Liver (tissue), 9 donors: ENCODE results near the gene TRIM17. TPM values are rescaled to one million over a fixed set of nuclear protein-coding genes. Genes with fewer than 3 reads are reported as not detected.

ENCODE experiments used
- DNase-seq: peaks from one replicate; pipeline ENCODE4 v3.0.0-alpha.2; 2017; ENCODE audit warnings: low spot score
- H3K27ac ChIP-seq, 2 donors: one replicate each; pipeline ENCODE4 v1.7.0; 2013; ENCODE audit warnings: inconsistent platforms in 2 of 2, low read length in 2 of 2, control low read depth in 1 of 2, low read depth in 1 of 2, mild to moderate bottlenecking in 1 of 2
- H3K27me3 ChIP-seq, 4 donors: one replicate each; pipeline versions ENCODE4 v1.6.1 to v1.7.0; 2013; ENCODE audit warnings: low read length in 3 of 4, inconsistent platforms in 1 of 4, mild to moderate bottlenecking in 1 of 4, moderate library complexity in 1 of 4; ENCODE audit not compliant: control insufficient read depth in 4 of 4, insufficient read depth in 4 of 4
- H3K36me3 ChIP-seq, 4 donors: one replicate each; pipeline versions ENCODE4 v1.6.1 to v1.7.0; 2013; ENCODE audit warnings: low read length in 3 of 4, mild to moderate bottlenecking in 3 of 4, low read depth in 1 of 4, moderate library complexity in 1 of 4; ENCODE audit not compliant: control insufficient read depth in 4 of 4, insufficient read depth in 3 of 4
- H3K4me1 ChIP-seq, 4 donors: one replicate each; pipeline versions ENCODE4 v1.6.1 to v1.7.0; 2013; ENCODE audit warnings: low read length in 3 of 4, mild to moderate bottlenecking in 3 of 4, moderate library complexity in 1 of 4; ENCODE audit not compliant: control insufficient read depth in 4 of 4, insufficient read depth in 4 of 4
- H3K4me3 ChIP-seq, 3 donors: one replicate each; pipeline versions ENCODE4 v1.6.1 to v1.7.0; 2013; ENCODE audit warnings: low read length in 3 of 3, control low read depth in 1 of 3, low read depth in 1 of 3, mild to moderate bottlenecking in 1 of 3
- H3K9ac ChIP-seq, 2 donors: one replicate each; pipeline ENCODE4 v1.7.0; 2013; ENCODE audit warnings: low read length in 2 of 2, mild to moderate bottlenecking in 2 of 2, moderate library complexity in 2 of 2, control low read depth in 1 of 2, low read depth in 1 of 2
- H3K9me3 ChIP-seq, 4 donors: one replicate each; pipeline versions ENCODE4 v1.6.1 to v1.7.0; 2013; ENCODE audit warnings: low read length in 3 of 4; ENCODE audit not compliant: control insufficient read depth in 4 of 4
- EGR1 ChIP-seq, 2 donors: IDR thresholded peaks; 2 replicates each; pipeline ENCODE4 v1.6.1; 2016 to 2018; ENCODE audit warnings: antibody characterized with exemption in 2 of 2, low read depth in 2 of 2
- FOXA1 ChIP-seq: IDR thresholded peaks from 2 replicates; pipeline ENCODE4 v1.6.1; 2016; ENCODE audit warnings: antibody characterized with exemption
- FOXA2 ChIP-seq: IDR thresholded peaks from 2 replicates; pipeline ENCODE4 v1.6.1; 2016; ENCODE audit warnings: antibody characterized with exemption
- GABPA ChIP-seq, 2 donors: IDR thresholded peaks in 1 of 2; conservative IDR thresholded peaks in 1 of 2; 2 replicates each; pipeline ENCODE4 v1.6.1; 2016; ENCODE audit warnings: antibody characterized with exemption in 2 of 2, mild to moderate bottlenecking in 1 of 2, moderate library complexity in 1 of 2
- HNF4A ChIP-seq, 2 donors: conservative IDR thresholded peaks; 2 replicates each; pipeline ENCODE4 v1.6.1; 2016; ENCODE audit warnings: antibody characterized with exemption in 2 of 2, mild to moderate bottlenecking in 2 of 2
- HNF4G ChIP-seq: IDR thresholded peaks from 2 replicates; pipeline ENCODE4 v1.6.1; 2016; ENCODE audit warnings: antibody characterized with exemption
- JUND ChIP-seq, 2 donors: IDR thresholded peaks; 2 replicates each; pipeline ENCODE4 v1.6.1; 2016; ENCODE audit warnings: antibody characterized with exemption in 2 of 2
- NR2F2 ChIP-seq: IDR thresholded peaks from 2 replicates; pipeline ENCODE4 v1.6.1; 2016; ENCODE audit warnings: antibody characterized with exemption
- RAD21 ChIP-seq, 2 donors: IDR thresholded peaks; 2 replicates each; pipeline ENCODE4 v1.6.1; 2016; ENCODE audit warnings: antibody characterized with exemption in 2 of 2, mild to moderate bottlenecking in 2 of 2
- RXRA ChIP-seq, 2 donors: IDR thresholded peaks; 2 replicates each; pipeline ENCODE4 v1.6.1; 2017 to 2018; ENCODE audit warnings: antibody characterized with exemption in 2 of 2, mild to moderate bottlenecking in 1 of 2
- SP1 ChIP-seq: IDR thresholded peaks from 2 replicates; pipeline ENCODE4 v1.6.1; 2018; ENCODE audit warnings: antibody characterized with exemption, mild to moderate bottlenecking
- TAF1 ChIP-seq: conservative IDR thresholded peaks from 2 replicates; pipeline ENCODE4 v1.6.1; 2016; ENCODE audit warnings: antibody characterized with exemption, mild to moderate bottlenecking
- YY1 ChIP-seq: IDR thresholded peaks from 2 replicates; pipeline ENCODE4 v1.6.1; 2016; ENCODE audit warnings: antibody characterized with exemption, mild to moderate bottlenecking
- WGBS: extraction: QIAGEN DNeasy Blood & Tissue Kit; methylation state at CpG from one replicate; pipeline ENCODE4 v1.1.7; 2013; 5-methylcytosine and 5-hydroxymethylcytosine counted together
- polyA plus RNA-seq, 2 donors: library from polyadenylated mRNA; stranded (reverse) in 1 of 2; unstranded in 1 of 2; fragments of 200-250 nt in 1 of 2; fragments of >200 nt in 1 of 2; fragmentation: Nextera tagmentation in 1 of 2; extraction: Ambion mirVana in 1 of 2; gene quantifications; one replicate each; pipeline versions ENCODE4 v1.2.1 to v1.2.3, GENCODE V29; 2013 to 2015
- total RNA-seq, 2 donors: library from RNA; depleted of rRNA; stranded (reverse); fragments of >200 nt; gene quantifications; one replicate each; pipeline ENCODE4 v1.2.3, GENCODE V29; 2014
- TF ChIP-seq, protein P1 (sequence below): IDR thresholded peaks from 2 replicates; pipeline ENCODE4 v1.6.1; 2016; ENCODE audit warnings: antibody characterized with exemption
- TF ChIP-seq, protein P2 (sequence below): IDR thresholded peaks from 2 replicates; pipeline ENCODE4 v1.6.1; 2016; ENCODE audit warnings: antibody characterized with exemption
- TF ChIP-seq, protein P3 (sequence below): IDR thresholded peaks from 2 replicates; pipeline ENCODE4 v1.6.1; 2016; ENCODE audit warnings: antibody characterized with exemption
- TF ChIP-seq, protein P4 (sequence below): IDR thresholded peaks from 2 replicates; pipeline ENCODE4 v1.6.1; 2016; ENCODE audit warnings: antibody characterized with exemption, mild to moderate bottlenecking
- TF ChIP-seq, protein P5 (sequence below): fragments of 150-350 bp; IDR thresholded peaks from 2 replicates; pipeline ENCODE4 v1.5.1; 2017; ENCODE audit warnings: improper control_type of control experiment, low read depth, low read length; ENCODE audit not compliant: missing input control
- donor health status: healthy.
- donor health status: healthy.
- donor health status: healthy.
- donor health status: healthy.
- donor health status: healthy.

TRIM17 gene
- total and polyA plus RNA-seq, 4 donors: 0.08 to 0.49 TPM; not detected in 2

DNA sequence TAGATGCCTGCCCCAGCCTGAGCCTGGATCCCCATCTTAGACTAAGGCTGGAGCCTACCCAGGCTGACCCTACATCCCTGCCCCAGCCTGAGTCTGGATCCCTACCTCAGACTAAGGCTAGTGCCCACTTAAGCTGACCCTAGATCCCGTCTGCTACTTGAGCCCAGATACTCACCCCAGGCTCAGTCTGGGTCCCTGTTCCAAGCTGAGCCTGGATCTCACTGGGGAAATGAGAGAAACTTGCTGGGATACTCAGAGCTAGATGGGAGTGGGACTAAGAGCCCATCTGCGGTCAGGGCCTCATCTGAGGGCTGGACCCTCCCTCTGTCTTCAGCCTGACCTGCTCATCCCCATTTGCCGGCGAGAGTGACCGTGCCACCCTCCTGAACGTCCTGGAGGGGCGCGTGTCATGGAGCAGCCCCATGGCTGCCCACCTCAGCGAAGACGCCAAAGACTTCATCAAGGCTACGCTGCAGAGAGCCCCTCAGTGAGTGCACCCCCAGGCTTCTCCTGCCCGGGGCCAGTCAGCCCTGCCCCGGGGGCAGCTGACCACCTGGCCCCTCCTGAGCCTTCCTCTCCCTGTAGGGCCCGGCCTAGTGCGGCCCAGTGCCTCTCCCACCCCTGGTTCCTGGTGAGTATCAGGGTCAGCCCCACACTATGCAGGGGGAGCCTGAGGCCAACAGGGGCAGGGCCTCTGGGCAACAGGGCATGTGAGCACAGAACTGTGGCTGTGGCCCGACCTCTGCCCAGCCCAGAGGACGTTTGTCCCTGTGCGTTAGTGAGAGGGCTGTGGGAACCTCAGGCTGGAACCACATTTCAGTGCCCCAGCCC is 46.8 kb downstream of the TRIM17 start:
- Histone ChIP-seq H3K4me1 (peaks cover 0 to 3% (median 0%) of the 10 kb centered on the region in 4 donors), H3K9me3 (no peaks in the 10 kb centered on the region), H3K27me3 (no peaks in the 10 kb centered on the region), H3K27ac (no peak overlapping the region), H3K4me3 (no peak overlapping the region), H3K9ac (no peak overlapping the region), H3K36me3 (no peaks in the 10 kb centered on the region)
- 89% methylated on average over 18 of the region's 18 CpGs for whole genome bisulfite sequencing
- DNase-seq: no peak
- TF ChIP-seq HNF4G: no peak
- no peak for TF ChIP-seq FOXA1
- no peak for TF ChIP-seq GABPA (IDR thresholded peaks at IDR 0.05 in 1 of 2, conservative IDR thresholded peaks at IDR 0.05 in 1 of 2)
- TF ChIP-seq FOXA2: no peak
- no peak for TF ChIP-seq JUND (IDR thresholded peaks at IDR 0.05)

DNA sequence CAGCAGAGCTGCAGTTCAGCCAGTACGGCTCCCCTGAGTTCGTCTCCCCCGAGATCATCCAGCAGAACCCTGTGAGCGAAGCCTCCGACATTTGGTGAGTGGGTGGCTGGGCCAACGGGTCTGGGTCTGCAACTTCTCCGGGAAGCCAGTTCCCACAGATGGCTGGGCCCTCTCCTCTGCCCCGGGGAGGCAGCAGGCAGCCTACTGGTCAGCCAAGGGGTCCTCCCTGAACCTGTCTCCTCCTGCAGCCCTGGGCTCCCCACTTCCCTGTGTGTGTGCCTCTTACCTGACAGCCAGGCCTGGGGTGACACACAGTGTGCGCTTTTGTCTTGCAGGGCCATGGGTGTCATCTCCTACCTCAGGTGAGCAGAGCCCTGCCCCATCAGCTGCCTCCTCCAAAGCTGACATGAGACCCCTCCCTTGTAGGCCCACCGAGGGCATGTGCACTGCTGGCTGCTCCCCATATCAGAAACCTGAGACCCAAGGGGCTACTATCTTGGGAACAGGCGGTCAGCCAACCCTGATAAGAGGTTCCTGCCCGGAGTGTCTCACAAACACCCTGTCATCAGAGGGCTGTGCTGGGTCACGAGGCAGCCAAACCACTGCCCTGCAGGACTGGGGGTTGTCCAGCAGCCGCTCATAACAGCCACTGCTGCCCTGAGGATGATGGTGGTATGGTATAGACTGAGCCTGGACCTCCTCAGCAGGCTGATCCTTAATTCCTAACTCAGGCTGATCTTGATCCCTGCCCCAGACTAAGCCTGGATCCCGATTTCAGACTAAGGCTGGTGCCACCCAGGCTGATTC is 47.7 kb downstream of the TRIM17 start:
- no peaks in the 10 kb centered on the region for H3K36me3 ChIP-seq
- H3K27ac ChIP-seq: no peak overlapping the region
- H3K4me3 ChIP-seq: no peak overlapping the region
- no peak for DNase-seq
- peaks cover 0 to 3% (median 0%) of the 10 kb centered on the region in 4 donors for H3K4me1 ChIP-seq
- 76% methylated on average over 15 of the region's 15 CpGs for WGBS
- no peaks in the 10 kb centered on the region for H3K27me3 ChIP-seq
- no peak overlapping the region for H3K9ac ChIP-seq
- TF ChIP-seq, protein P1, sequence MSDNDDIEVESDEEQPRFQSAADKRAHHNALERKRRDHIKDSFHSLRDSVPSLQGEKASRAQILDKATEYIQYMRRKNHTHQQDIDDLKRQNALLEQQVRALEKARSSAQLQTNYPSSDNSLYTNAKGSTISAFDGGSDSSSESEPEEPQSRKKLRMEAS: no peak
- TF ChIP-seq YY1 (no peak), TAF1 (no peak), FOXA1 (no peak), RAD21 (IDR thresholded peaks at IDR 0.05) (no peak), EGR1 (IDR thresholded peaks at IDR 0.05; ENCODE audit: low read depth in 2 of 2) (no peak), NR2F2 (no peak), FOXA2 (no peak), SP1 (no peak), RXRA (IDR thresholded peaks at IDR 0.05) (no peak), HNF4A (conservative IDR thresholded peaks at IDR 0.05) (no peak), JUND (IDR thresholded peaks at IDR 0.05) (no peak), HNF4G (no peak), GABPA (IDR thresholded peaks at IDR 0.05 in 1 of 2, conservative IDR thresholded peaks at IDR 0.05 in 1 of 2) (no peak)
- TF ChIP-seq, protein P2, sequence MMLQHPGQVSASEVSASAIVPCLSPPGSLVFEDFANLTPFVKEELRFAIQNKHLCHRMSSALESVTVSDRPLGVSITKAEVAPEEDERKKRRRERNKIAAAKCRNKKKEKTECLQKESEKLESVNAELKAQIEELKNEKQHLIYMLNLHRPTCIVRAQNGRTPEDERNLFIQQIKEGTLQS: no peak
- TF ChIP-seq, protein P3, sequence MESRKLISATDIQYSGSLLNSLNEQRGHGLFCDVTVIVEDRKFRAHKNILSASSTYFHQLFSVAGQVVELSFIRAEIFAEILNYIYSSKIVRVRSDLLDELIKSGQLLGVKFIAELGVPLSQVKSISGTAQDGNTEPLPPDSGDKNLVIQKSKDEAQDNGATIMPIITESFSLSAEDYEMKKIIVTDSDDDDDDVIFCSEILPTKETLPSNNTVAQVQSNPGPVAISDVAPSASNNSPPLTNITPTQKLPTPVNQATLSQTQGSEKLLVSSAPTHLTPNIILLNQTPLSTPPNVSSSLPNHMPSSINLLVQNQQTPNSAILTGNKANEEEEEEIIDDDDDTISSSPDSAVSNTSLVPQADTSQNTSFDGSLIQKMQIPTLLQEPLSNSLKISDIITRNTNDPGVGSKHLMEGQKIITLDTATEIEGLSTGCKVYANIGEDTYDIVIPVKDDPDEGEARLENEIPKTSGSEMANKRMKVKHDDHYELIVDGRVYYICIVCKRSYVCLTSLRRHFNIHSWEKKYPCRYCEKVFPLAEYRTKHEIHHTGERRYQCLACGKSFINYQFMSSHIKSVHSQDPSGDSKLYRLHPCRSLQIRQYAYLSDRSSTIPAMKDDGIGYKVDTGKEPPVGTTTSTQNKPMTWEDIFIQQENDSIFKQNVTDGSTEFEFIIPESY: no peak
- TF ChIP-seq, protein P4, sequence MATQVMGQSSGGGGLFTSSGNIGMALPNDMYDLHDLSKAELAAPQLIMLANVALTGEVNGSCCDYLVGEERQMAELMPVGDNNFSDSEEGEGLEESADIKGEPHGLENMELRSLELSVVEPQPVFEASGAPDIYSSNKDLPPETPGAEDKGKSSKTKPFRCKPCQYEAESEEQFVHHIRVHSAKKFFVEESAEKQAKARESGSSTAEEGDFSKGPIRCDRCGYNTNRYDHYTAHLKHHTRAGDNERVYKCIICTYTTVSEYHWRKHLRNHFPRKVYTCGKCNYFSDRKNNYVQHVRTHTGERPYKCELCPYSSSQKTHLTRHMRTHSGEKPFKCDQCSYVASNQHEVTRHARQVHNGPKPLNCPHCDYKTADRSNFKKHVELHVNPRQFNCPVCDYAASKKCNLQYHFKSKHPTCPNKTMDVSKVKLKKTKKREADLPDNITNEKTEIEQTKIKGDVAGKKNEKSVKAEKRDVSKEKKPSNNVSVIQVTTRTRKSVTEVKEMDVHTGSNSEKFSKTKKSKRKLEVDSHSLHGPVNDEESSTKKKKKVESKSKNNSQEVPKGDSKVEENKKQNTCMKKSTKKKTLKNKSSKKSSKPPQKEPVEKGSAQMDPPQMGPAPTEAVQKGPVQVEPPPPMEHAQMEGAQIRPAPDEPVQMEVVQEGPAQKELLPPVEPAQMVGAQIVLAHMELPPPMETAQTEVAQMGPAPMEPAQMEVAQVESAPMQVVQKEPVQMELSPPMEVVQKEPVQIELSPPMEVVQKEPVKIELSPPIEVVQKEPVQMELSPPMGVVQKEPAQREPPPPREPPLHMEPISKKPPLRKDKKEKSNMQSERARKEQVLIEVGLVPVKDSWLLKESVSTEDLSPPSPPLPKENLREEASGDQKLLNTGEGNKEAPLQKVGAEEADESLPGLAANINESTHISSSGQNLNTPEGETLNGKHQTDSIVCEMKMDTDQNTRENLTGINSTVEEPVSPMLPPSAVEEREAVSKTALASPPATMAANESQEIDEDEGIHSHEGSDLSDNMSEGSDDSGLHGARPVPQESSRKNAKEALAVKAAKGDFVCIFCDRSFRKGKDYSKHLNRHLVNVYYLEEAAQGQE: no peak
- TF ChIP-seq, protein P5, sequence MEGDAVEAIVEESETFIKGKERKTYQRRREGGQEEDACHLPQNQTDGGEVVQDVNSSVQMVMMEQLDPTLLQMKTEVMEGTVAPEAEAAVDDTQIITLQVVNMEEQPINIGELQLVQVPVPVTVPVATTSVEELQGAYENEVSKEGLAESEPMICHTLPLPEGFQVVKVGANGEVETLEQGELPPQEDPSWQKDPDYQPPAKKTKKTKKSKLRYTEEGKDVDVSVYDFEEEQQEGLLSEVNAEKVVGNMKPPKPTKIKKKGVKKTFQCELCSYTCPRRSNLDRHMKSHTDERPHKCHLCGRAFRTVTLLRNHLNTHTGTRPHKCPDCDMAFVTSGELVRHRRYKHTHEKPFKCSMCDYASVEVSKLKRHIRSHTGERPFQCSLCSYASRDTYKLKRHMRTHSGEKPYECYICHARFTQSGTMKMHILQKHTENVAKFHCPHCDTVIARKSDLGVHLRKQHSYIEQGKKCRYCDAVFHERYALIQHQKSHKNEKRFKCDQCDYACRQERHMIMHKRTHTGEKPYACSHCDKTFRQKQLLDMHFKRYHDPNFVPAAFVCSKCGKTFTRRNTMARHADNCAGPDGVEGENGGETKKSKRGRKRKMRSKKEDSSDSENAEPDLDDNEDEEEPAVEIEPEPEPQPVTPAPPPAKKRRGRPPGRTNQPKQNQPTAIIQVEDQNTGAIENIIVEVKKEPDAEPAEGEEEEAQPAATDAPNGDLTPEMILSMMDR: no peak
- no peaks in the 10 kb centered on the region for H3K9me3 ChIP-seq
